ENCODE data around the gene DNASE1L1.

Gene DNASE1L1

DNA sequence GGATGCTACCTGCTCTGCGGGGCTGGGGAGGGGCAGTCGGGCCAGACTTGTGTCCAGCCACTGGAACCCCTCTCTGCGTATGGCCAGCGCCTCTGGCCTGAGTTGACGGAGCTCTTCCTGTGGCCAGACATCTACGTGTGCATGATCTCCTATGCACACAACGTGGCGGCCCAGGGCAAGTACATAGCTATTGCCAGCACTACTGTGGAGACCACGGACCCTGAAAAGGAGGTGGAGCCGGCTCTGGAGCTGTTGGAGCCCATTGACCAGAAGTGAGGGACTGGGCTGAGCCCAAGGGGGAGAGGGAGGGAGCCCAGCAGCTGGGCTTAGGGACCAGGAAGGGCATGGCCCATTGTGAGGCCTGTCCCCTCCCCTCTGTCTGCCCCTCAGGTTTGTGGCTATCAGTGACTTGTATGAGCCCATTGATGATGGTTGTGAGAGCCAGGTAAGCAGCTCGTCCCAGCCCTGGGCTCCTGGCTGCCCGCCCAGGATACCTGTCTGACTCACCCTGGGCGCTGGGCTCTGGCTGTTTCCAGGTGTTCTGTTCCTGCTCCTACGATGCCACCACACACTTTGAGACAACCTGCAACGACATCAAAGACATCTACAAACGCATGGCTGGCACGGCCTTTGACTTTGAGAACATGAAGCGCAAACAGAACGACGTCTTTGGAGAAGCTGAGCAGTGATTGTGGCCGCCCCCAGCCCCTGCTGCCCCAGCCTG is 33.1 kb upstream of the DNASE1L1 start:
- DNase-seq (ENCODE audit: low read depth), result no peak
- H3K4me3 ChIP-seq (replicated peaks; ENCODE audit: low read depth, low read length), result no peak overlapping the region
- TF ChIP-seq, protein P1, sequence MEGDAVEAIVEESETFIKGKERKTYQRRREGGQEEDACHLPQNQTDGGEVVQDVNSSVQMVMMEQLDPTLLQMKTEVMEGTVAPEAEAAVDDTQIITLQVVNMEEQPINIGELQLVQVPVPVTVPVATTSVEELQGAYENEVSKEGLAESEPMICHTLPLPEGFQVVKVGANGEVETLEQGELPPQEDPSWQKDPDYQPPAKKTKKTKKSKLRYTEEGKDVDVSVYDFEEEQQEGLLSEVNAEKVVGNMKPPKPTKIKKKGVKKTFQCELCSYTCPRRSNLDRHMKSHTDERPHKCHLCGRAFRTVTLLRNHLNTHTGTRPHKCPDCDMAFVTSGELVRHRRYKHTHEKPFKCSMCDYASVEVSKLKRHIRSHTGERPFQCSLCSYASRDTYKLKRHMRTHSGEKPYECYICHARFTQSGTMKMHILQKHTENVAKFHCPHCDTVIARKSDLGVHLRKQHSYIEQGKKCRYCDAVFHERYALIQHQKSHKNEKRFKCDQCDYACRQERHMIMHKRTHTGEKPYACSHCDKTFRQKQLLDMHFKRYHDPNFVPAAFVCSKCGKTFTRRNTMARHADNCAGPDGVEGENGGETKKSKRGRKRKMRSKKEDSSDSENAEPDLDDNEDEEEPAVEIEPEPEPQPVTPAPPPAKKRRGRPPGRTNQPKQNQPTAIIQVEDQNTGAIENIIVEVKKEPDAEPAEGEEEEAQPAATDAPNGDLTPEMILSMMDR (IDR thresholded peaks at IDR 0.05; ENCODE audit: low read length, missing control alignments), result no peak

DNA sequence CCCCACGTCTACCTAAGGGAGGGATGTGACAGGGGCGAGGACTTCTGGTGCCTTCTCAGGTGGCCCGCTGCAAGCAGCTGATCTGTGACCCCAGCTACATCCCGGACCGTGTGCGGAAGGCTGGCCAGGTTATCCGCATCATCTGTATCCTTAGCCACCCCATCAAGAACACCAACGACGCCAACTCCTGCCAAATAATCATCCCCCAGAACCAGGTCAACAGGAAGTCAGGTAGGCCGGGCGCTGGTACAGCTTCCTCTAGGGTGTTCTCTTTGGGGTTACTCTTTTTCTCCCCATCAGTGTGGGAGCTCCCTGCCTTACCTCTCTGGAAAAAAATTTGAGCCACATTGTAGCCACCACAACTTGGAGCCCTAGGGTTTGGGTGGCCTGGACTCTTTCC is 32.5 kb upstream of the DNASE1L1 start:
- DNase-seq (ENCODE audit: low read depth), result no peak
- TF ChIP-seq, protein P1 (IDR thresholded peaks at IDR 0.05; ENCODE audit: low read length, missing control alignments), result no peak
- no peak overlapping the region for H3K4me3 ChIP-seq (replicated peaks; ENCODE audit: low read depth, low read length)

DNA sequence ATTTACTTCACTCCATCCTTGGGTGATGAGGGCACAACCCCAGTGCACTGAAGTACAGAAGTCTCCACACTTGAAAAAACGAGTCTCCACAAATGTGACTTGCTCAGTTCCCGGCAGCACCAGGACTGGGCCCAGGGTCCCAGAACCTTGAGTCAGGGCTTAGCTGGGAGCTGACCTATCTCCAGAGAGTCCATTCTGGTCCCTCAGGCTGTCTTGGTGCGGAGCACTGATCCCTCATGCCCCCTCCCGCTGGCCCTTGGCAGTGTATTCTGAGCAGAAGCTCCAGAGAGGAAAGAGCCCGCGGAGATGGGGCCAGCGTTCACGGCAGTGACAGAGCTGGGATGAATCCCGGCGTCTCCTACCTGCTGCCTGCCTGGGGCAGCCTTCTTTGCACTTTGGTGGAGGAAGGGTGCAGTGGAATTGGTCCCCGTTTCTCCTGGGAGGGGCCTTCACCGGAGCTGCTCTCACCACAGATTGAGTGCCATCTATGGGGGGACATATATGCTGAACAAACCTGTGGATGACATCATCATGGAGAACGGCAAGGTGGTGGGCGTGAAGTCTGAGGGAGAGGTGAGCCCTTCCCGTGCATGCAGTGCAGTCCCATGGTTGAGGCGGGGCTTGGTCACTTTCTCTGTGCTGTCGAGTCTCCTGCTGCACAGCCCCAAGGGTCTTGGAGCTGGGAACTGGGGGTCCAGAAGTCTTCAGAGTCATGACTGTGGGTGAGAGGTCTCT is 31.7 kb upstream of the DNASE1L1 start:
- no peak overlapping the region for H3K4me3 ChIP-seq (replicated peaks; ENCODE audit: low read depth, low read length)
- DNase-seq (ENCODE audit: low read depth), result no peak
- TF ChIP-seq, protein P1 (IDR thresholded peaks at IDR 0.05; ENCODE audit: low read length, missing control alignments), result no peak

DNA sequence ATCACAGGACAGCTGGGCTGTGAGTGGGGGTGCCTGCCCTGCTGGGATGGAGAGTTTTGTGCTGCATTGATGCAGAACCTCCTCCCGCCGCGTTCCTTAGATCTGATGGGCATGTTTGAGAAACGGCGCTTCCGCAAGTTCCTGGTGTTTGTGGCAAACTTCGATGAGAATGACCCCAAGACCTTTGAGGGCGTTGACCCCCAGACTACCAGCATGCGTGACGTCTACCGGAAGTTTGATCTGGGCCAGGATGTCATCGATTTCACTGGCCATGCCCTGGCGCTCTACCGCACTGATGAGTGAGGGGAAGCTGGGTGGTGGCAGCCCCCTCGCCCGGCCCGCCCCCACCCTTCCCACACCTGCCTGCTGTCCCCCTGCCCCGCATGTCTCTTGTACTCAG is 30.8 kb upstream of the DNASE1L1 start:
- TF ChIP-seq, protein P1 (IDR thresholded peaks at IDR 0.05; ENCODE audit: low read length, missing control alignments), result no peak
- no peak overlapping the region for H3K4me3 ChIP-seq (replicated peaks; ENCODE audit: low read depth, low read length)
- no peak for DNase-seq (ENCODE audit: low read depth)

DNA sequence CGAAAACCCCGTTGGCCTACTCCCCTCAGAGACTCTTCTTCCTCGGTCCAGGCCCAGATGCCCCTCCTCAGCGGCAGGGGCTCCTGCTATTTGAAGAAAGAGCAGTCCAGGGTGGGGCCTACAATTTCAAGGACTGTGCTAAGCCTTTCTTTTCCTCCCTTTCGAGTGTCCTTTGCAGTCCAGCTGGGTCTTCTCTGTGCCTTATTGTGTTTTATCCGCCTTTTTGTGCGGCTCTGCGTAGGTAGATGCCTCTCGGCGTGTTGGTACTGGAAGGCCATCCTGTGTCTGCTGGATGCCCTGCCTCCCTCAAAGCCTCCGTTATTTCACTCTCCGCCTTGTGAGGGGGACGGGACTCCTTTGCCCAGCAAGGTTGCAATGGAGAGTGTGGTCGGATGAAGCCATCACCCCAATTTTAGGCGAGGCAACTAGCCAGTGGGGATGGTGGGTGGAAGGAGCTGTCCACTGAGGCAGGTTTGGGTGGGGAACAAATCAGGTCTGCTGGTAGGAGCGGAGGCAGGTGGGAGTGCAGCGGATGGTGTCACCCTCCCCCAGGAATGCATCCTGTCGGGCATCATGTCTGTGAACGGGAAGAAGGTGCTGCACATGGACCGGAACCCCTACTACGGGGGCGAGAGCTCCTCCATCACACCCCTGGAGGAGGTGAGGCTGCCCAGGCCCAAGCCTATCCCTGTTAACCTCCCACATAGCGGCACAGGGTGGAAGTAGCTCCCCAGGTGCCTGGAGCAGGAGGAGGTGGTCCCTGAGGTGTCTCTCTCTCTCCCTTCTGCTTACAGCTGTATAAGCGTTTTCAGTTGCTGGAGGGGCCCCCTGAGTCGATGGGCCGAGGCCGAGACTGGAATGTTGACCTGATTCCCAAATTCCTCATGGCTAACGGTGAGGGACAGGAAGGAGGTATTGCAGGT is 29.2 kb upstream of the DNASE1L1 start:
- H3K4me3 ChIP-seq (replicated peaks; ENCODE audit: low read depth, low read length), result peak overlapping the region; percentile 70
- no peak for DNase-seq (ENCODE audit: low read depth)
- TF ChIP-seq, protein P1 (IDR thresholded peaks at IDR 0.05; ENCODE audit: low read length, missing control alignments), result no peak

DNA sequence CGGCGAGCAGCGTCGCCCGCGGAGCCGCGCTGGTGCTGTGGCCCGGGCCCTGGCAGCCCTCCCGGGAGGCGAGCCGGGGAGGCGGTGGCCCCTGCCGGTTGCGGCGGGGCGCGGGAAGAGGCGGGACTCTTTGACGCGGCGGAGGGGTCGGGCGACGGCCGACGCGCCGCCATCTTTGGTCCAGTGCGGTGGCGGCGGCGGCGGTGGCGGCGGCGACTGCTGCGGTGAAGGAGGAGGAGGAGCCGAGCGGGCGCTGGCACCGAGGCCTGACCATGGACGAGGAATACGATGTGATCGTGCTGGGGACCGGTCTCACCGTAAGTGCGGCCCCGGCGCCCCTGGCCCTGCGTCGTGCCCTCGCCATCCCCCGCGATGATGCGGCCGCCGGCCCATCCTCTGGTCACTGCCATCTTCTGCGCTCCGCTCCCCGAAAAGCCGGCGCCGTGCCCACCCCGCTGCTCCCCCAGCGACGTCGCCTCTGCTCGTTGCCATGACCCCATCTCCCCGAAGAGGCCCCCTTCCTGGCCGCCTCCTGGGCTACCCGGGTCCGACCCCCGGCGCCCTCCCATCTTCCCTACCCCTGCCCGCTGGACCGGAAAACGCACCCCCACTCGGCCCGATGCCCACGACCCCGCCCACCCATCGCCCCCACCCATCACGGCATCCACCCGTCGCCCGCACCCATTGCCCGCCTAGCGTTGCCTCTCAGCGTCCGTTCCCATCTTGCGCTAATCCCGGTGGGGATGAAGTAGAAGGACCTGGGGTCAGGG is 28.1 kb upstream of the DNASE1L1 start, which contains the start of gene GDI1:
TSS of gene GDI1 (plus strand) at position 172 of the 770 bp plus-strand sequence. CDS start at position 273, 101 bp downstream.
- peak within 1 kb of the TSS; percentile 70 for H3K4me3 ChIP-seq (replicated peaks; ENCODE audit: low read depth, low read length)
- peak; percentile 40 for DNase-seq (ENCODE audit: low read depth)
- TF ChIP-seq, protein P1 (IDR thresholded peaks at IDR 0.05; ENCODE audit: low read length, missing control alignments), result no peak
